Peyer's patch (tissue), 4 donors: ENCODE measurements around the gene CXCL6. TPM values are rescaled to one million over a fixed set of nuclear protein-coding genes. Genes with fewer than 3 reads are reported as not detected.

Experiments
- DNase-seq, 3 donors: peaks; one replicate each; pipeline ENCODE4 v3.0.0-alpha.2; 2017 to 2019
- H3K27ac ChIP-seq, 4 donors: fragments of 200-600 bp; sonication (generic); one replicate each; pipeline ENCODE4 v1.5.1; 2016 to 2019
- H3K27me3 ChIP-seq, 2 donors: fragments of 200-600 bp; sonication (generic); one replicate each; pipeline ENCODE4 v1.5.1; 2019
- H3K36me3 ChIP-seq, 3 donors: fragments of 200-600 bp; sonication (generic); one replicate each; pipeline ENCODE4 v1.5.1; 2016 to 2019
- H3K4me1 ChIP-seq, 4 donors: fragments of 200-600 bp; sonication (generic); one replicate each; pipeline ENCODE4 v1.5.1; 2016 to 2019
- H3K4me3 ChIP-seq, 4 donors: fragments of 200-600 bp; sonication (generic); 1 replicate in 3 of 4; 2 replicates in 1 of 4; pipeline ENCODE4 v1.5.1; 2016 to 2019; ENCODE audit warnings: mild to moderate bottlenecking in 1 of 4
- H3K9me3 ChIP-seq, 4 donors: fragments of 200-600 bp; sonication (generic); one replicate each; pipeline ENCODE4 v1.5.1; 2016 to 2019; ENCODE audit warnings: mild to moderate bottlenecking in 1 of 4
- CTCF ChIP-seq, 6 experiments: fragments of 450-650 bp in 4 of 6; fragments of 200-600 bp in 2 of 6; sonication (generic) in 1 of 6; IDR thresholded peaks; one replicate each; pipeline ENCODE4 v1.5.1; 2017 to 2019; ENCODE audit warnings: antibody characterized with exemption in 6 of 6, mild to moderate bottlenecking in 3 of 6, moderate library complexity in 1 of 6
- POLR2A ChIP-seq, 2 donors: fragments of 450-650 bp; IDR thresholded peaks; one replicate each; pipeline ENCODE4 v1.5.1; 2017; ENCODE audit warnings: antibody characterized with exemption in 2 of 2, mild to moderate bottlenecking in 2 of 2, moderate library complexity in 2 of 2
- total RNA-seq, 4 donors: library from RNA; depleted of rRNA; stranded (reverse); fragments of >200 nt; gene quantifications; one replicate each; pipeline ENCODE4 v1.1.0, GENCODE V29; 2016

Gene CXCL6
- total RNA-seq, 4 donors from 2014 or later: 1.6 TPM; not detected in 3

- H3K36me3 ChIP-seq: no peaks in the 10 kb centered on the region
- DNase-seq: no peak
- no peak overlapping the region for H3K4me3 ChIP-seq
- no peaks in the 10 kb centered on the region for H3K9me3 ChIP-seq
- no peak overlapping the region for H3K27ac ChIP-seq
- TF ChIP-seq POLR2A (IDR thresholded peaks at IDR 0.05) (no peak), CTCF (IDR thresholded peaks at IDR 0.05) (no peak)
- no peaks in the 10 kb centered on the region for H3K27me3 ChIP-seq
- H3K4me1 ChIP-seq: peaks cover 0 to 3% (median 0%) of the 10 kb centered on the region in 4 donors
These were observed 11.8 kb downstream of the CXCL6 start for GRCh38 chr4:73848183-73848777.

DNA sequence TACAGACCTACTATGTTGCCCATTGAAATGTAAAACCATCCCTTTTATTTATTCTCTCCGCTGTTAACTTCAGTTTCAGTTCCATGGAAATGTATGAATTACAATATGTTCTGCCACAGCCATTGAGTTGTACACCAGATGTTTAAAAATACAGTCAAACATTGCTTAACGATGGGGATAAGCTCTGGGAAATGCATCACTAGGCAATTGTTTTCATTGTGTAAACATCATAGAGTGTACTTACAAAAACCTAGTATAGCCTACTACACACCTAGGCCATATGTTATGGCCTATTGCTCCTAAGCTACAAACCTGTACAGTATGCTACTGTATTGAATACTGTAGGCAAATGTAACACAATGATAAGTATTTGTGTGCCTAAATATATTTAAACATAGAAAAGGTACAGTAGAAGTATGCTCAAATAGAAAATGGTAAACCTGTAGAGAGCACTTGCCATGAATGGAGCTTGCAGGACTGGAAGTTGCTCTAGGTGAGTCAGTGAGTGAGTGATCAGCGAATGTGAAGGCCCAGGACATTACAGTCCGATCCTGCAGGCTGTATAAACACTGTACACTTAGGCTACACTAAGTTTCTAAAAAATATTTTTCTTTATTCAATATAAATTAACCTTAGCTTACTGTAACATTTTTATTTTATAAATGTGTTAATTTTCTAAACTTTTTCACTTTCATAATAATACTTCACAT lies 13.9 kb downstream of the CXCL6 start:
- no peaks in the 10 kb centered on the region for H3K9me3 ChIP-seq
- no peaks in the 10 kb centered on the region for H3K27me3 ChIP-seq
- no peak for TF ChIP-seq POLR2A (IDR thresholded peaks at IDR 0.05)
- no peak for TF ChIP-seq CTCF (IDR thresholded peaks at IDR 0.05)
- no peak overlapping the region for H3K4me3 ChIP-seq
- peaks cover 0 to 3% (median 0%) of the 10 kb centered on the region in 4 donors for H3K4me1 ChIP-seq
- no peak overlapping the region for H3K27ac ChIP-seq
- DNase-seq: no peak
- H3K36me3 ChIP-seq: no peaks in the 10 kb centered on the region

- Histone ChIP-seq H3K9me3 (no peaks in the 10 kb centered on the region), H3K27ac (no peak overlapping the region), H3K4me3 (no peak overlapping the region), H3K27me3 (no peaks in the 10 kb centered on the region), H3K4me1 (peaks cover 0 to 3% (median 0%) of the 10 kb centered on the region in 4 donors), H3K36me3 (no peaks in the 10 kb centered on the region)
- no peak for DNase-seq
- TF ChIP-seq CTCF (IDR thresholded peaks at IDR 0.05): no peak
- TF ChIP-seq POLR2A (IDR thresholded peaks at IDR 0.05): no peak
These were observed 14.8 kb downstream of the CXCL6 start for GRCh38 chr4:73851293-73851692.

GRCh38 chr4:73852771-73853170 lies 16.3 kb downstream of the CXCL6 start:
- Histone ChIP-seq H3K36me3 (no peaks in the 10 kb centered on the region), H3K4me1 (peaks cover 0 to 3% (median 0%) of the 10 kb centered on the region in 4 donors), H3K9me3 (no peaks in the 10 kb centered on the region), H3K27me3 (no peaks in the 10 kb centered on the region), H3K27ac (no peak overlapping the region), H3K4me3 (no peak overlapping the region)
- no peak for DNase-seq
- TF ChIP-seq POLR2A (IDR thresholded peaks at IDR 0.05) (no peak), CTCF (IDR thresholded peaks at IDR 0.05) (no peak)

GRCh38 chr4:73853246-73853704 lies 16.8 kb downstream of the CXCL6 start, which contains the start of gene PF4V1:
Gene PF4V1, plus strand, starts transcription at chr4:73853296. Its CDS starts 67 bp downstream, at chr4:73853363.
- H3K36me3 ChIP-seq: no peaks in the 10 kb centered on the region
- TF ChIP-seq POLR2A (IDR thresholded peaks at IDR 0.05) (no peak), CTCF (IDR thresholded peaks at IDR 0.05) (peak in 1 of 6 experiments; percentile 21)
- H3K9me3 ChIP-seq: no peaks in the 10 kb centered on the region
- H3K4me1 ChIP-seq: peaks cover 0 to 3% (median 0%) of the 10 kb centered on the region in 4 donors
- no peaks in the 10 kb centered on the region for H3K27me3 ChIP-seq
- peak within 1 kb of the TSS in 2 of 4 donors; percentile 22 to 24 for H3K4me3 ChIP-seq
- H3K27ac ChIP-seq: no peak within 1 kb of the TSS
- peak in 2 of 3 donors; percentile 50 to 58 for DNase-seq
